ENCODE results near the gene WDR12.
"Not testable (repeated sequence)": the region's sequence is repeated elsewhere in the genome, so short reads cannot be mapped to it uniquely, and the experiment has no call there.

WDR12 gene

DNA sequence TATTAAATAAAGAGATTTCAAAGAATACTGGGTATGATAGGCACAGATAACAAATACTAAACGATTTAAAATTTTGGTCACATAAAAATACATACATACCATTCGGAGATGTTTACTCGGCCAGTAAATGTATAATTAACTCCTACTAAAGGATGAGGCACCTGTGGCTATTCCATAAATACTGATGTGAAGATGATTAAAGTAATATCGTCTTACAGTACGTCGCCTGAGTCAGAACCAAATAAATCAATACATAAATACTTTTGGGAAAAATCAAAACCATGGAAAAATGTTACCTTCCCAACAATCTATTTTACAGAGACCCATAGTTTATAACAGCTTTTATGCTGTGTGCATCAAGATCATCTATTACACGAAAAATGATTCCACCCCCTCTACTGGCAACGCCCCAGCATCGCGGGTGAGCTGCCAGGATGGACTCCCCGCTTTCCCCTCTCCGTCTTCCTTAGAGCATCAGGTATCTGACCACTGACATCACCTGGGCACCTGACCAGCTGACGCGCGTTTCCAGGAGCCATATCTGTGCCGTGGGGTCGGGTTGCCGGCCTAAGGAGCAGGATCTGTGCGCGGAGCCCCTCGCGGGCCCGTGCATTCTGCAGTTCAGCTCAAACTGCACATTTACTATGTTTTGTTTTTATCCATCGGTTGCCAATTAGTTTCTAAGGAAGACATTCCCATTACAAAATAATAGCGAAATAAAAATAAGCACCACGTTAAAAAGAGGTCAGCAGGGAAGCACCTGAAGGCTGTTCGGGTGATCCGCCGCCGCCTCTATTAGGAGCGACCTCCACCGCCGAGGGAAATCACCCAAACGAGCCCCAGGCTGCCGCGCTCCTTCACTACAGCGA is 40.8 kb downstream of the WDR12 start:
- peak; percentile 55 for DNase-seq (ENCODE audit: low spot score)
- Mint-ChIP-seq H3K36me3 (ENCODE audit: low read depth) (no peaks in the 10 kb centered on the region), H3K4me3 (peak overlapping the region; percentile 96), H3K4me1 (ENCODE audit: low read depth) (peaks cover 13% of the 10 kb centered on the region), H3K27ac (peak overlapping the region; percentile 84), H3K9me3 (no peaks in the 10 kb centered on the region), H3K27me3 (ENCODE audit: low read depth) (no peaks in the 10 kb centered on the region)

- DNase-seq (ENCODE audit: low spot score), result no peak
- no peaks in the 10 kb centered on the region for H3K9me3 Mint-ChIP-seq
- H3K4me3 Mint-ChIP-seq, result no peak overlapping the region
- H3K36me3 Mint-ChIP-seq (ENCODE audit: low read depth), result no peaks in the 10 kb centered on the region
- no peak overlapping the region for H3K27ac Mint-ChIP-seq
- H3K27me3 Mint-ChIP-seq (ENCODE audit: low read depth), result peaks cover 4% of the 10 kb centered on the region
- H3K4me1 Mint-ChIP-seq (ENCODE audit: low read depth), result no peaks in the 10 kb centered on the region
Observed at GRCh38 chr2:202861987-202862386, 49.5 kb downstream of the WDR12 start.

DNA sequence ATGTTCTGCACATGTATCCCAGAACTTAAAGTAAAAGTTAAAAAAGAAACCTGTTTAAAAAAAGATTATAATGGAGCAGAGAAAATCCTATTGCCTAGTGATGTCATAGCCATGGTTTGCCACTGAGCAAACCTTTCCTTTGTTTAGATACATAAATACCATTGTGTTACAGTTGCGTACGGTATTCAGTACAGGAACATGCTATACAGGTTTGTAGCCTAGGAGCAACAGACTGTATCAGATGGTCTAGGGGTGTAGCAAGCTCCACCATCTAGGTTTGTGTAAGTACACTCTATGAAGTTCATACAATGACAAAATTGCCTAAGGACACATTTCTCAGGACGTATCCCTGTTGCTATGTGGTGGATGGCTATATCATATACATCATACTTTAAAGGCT is 52.9 kb downstream of the WDR12 start:
- no peaks in the 10 kb centered on the region for H3K9me3 Mint-ChIP-seq
- H3K36me3 Mint-ChIP-seq (ENCODE audit: low read depth), result no peaks in the 10 kb centered on the region
- no peak overlapping the region for H3K27ac Mint-ChIP-seq
- H3K4me3 Mint-ChIP-seq, result no peak overlapping the region
- H3K27me3 Mint-ChIP-seq (ENCODE audit: low read depth), result peaks cover 7% of the 10 kb centered on the region
- H3K4me1 Mint-ChIP-seq (ENCODE audit: low read depth), result no peaks in the 10 kb centered on the region
- DNase-seq (ENCODE audit: low spot score), result no peak

DNA sequence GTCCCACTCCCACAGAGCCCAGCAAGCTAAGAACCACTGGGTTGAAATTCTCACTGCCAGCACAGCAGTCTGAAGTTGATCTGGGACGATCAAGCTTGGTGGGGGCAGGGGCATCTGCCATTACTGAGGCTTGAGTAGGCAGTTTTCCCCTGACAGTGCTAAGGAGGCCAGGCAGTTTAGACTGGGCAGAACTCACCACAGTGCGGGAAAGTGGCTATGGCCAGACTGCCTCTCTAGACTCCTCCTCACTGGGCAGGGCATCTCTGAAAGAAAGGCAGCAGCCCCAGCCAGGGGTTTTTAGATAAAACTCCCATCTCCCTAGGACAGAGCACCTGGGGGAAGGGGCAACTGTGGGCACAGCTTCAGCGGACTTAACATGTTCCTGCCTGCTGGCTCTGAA is 62.1 kb downstream of the WDR12 start:
- not testable (repeated sequence) for H3K4me1 Mint-ChIP-seq (ENCODE audit: low read depth); H3K36me3 Mint-ChIP-seq (ENCODE audit: low read depth); H3K27me3 Mint-ChIP-seq (ENCODE audit: low read depth); H3K27ac Mint-ChIP-seq; DNase-seq (ENCODE audit: low spot score); H3K4me3 Mint-ChIP-seq; H3K9me3 Mint-ChIP-seq

GRCh38 chr2:202848813-202849212 is 62.7 kb downstream of the WDR12 start:
- Mint-ChIP-seq H3K27me3 (ENCODE audit: low read depth) (no peaks in the 10 kb centered on the region), H3K27ac (no peak overlapping the region), H3K4me1 (ENCODE audit: low read depth) (no peaks in the 10 kb centered on the region), H3K9me3 (peaks cover 6% of the 10 kb centered on the region), H3K4me3 (no peak overlapping the region), H3K36me3 (ENCODE audit: low read depth) (no peaks in the 10 kb centered on the region)
- no peak for DNase-seq (ENCODE audit: low spot score)

- Mint-ChIP-seq H3K27me3 (ENCODE audit: low read depth) (no peaks in the 10 kb centered on the region), H3K27ac (no peak overlapping the region), H3K4me3 (no peak overlapping the region), H3K9me3 (peaks cover 12% of the 10 kb centered on the region), H3K36me3 (ENCODE audit: low read depth) (peaks cover 3% of the 10 kb centered on the region), H3K4me1 (ENCODE audit: low read depth) (no peaks in the 10 kb centered on the region)
- no peak for DNase-seq (ENCODE audit: low spot score)
Observed at GRCh38 chr2:202847693-202848524, 63.6 kb downstream of the WDR12 start.

GRCh38 chr2:202844656-202845055 is 66.8 kb downstream of the WDR12 start:
- peaks cover 3% of the 10 kb centered on the region for H3K36me3 Mint-ChIP-seq (ENCODE audit: low read depth)
- no peaks in the 10 kb centered on the region for H3K4me1 Mint-ChIP-seq (ENCODE audit: low read depth)
- H3K4me3 Mint-ChIP-seq, result no peak overlapping the region
- no peak overlapping the region for H3K27ac Mint-ChIP-seq
- H3K9me3 Mint-ChIP-seq, result peaks cover 14% of the 10 kb centered on the region
- DNase-seq (ENCODE audit: low spot score), result no peak
- H3K27me3 Mint-ChIP-seq (ENCODE audit: low read depth), result no peaks in the 10 kb centered on the region

GRCh38 chr2:202842690-202843089 is 68.8 kb downstream of the WDR12 start:
- no peaks in the 10 kb centered on the region for H3K27me3 Mint-ChIP-seq (ENCODE audit: low read depth)
- no peak overlapping the region for H3K27ac Mint-ChIP-seq
- no peak overlapping the region for H3K4me3 Mint-ChIP-seq
- peaks cover 14% of the 10 kb centered on the region for H3K9me3 Mint-ChIP-seq
- peaks cover 3% of the 10 kb centered on the region for H3K36me3 Mint-ChIP-seq (ENCODE audit: low read depth)
- DNase-seq (ENCODE audit: low spot score), result no peak
- no peaks in the 10 kb centered on the region for H3K4me1 Mint-ChIP-seq (ENCODE audit: low read depth)

DNA sequence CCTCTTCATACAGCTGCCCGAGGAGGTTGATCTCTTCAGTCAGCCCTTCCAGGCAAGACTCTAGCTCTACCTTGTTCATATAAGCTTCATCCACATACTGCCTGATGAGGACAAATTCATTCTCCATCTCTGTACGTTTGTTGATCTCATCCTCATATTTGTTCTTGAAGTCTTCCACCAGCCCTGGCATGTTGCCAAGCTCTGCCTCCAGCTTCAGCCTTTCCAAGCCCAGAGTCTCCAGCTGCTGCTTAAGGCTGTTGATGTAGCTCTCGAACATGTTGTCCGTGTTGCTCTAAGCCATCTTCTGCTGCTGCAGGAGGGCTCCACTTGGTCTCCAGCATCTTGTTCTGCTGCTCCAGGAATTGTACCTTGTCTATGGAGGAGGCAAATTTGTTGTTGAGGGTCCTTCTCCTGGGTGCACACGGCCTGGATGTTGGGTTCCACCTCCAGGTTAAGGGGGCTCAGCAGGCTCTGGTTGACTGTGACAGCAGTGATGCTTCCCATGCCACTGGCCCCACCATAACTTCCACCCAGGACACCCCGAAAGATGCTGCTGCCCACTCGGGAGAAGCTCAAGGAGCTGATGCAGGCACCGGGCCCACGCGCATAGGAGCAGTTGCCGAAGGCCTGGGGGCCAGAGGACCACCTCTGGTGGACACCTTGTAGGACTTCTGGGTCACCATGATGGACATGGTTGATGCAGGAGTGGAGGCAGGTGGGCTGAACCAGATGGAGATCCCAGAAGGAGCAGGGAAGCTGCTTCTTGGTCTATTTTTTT is 70.2 kb downstream of the WDR12 start:
- Mint-ChIP-seq H3K9me3 (peaks cover 14% of the 10 kb centered on the region), H3K36me3 (ENCODE audit: low read depth) (peaks cover 3% of the 10 kb centered on the region), H3K27ac (no peak overlapping the region), H3K4me1 (ENCODE audit: low read depth) (no peaks in the 10 kb centered on the region), H3K4me3 (no peak overlapping the region), H3K27me3 (ENCODE audit: low read depth) (no peaks in the 10 kb centered on the region)
- no peak for DNase-seq (ENCODE audit: low spot score)

- peak overlapping the region; percentile 31 for H3K4me3 Mint-ChIP-seq
- no peaks in the 10 kb centered on the region for H3K36me3 Mint-ChIP-seq (ENCODE audit: low read depth)
- peak; percentile 23 for DNase-seq (ENCODE audit: low spot score)
- H3K9me3 Mint-ChIP-seq, result no peaks in the 10 kb centered on the region
- no peak overlapping the region for H3K27ac Mint-ChIP-seq
- H3K27me3 Mint-ChIP-seq (ENCODE audit: low read depth), result peaks cover 3% of the 10 kb centered on the region
- peaks cover 9% of the 10 kb centered on the region for H3K4me1 Mint-ChIP-seq (ENCODE audit: low read depth)
Observed at GRCh38 chr2:202831242-202832220, 79.9 kb downstream of the WDR12 start.

- peaks cover 2% of the 10 kb centered on the region for H3K36me3 Mint-ChIP-seq (ENCODE audit: low read depth)
- DNase-seq (ENCODE audit: low spot score), result no peak
- H3K4me3 Mint-ChIP-seq, result no peak overlapping the region
- H3K27me3 Mint-ChIP-seq (ENCODE audit: low read depth), result no peaks in the 10 kb centered on the region
- no peak overlapping the region for H3K27ac Mint-ChIP-seq
- no peaks in the 10 kb centered on the region for H3K4me1 Mint-ChIP-seq (ENCODE audit: low read depth)
- H3K9me3 Mint-ChIP-seq, result no peaks in the 10 kb centered on the region
Observed at GRCh38 chr2:202824901-202825300, 86.6 kb downstream of the WDR12 start.

Data from T-helper 2 cell treated with Interferon-gamma antibody and Interleukin-4, amounts not matched to agents 5 μg/mL and 100 μg/mL, for 36 hours (primary cell).